GM19193 (cell line): ENCODE results near the gene MON1B.
A peak's percentile ranks its signal among the peaks of the same experiment; 100 is the strongest.

ENCODE experiments used
- POLR2A ChIP-seq: IDR thresholded peaks from 4 replicates; pipeline ENCODE4 v1.6.1; 2011; ENCODE audit not compliant: insufficient read depth, insufficient read length; ENCODE audit errors: extremely low read depth

The MON1B gene

GRCh38 chr16:77191259-77191969 lies 424 bp downstream of the MON1B start:
- no peak for TF ChIP-seq POLR2A

DNA sequence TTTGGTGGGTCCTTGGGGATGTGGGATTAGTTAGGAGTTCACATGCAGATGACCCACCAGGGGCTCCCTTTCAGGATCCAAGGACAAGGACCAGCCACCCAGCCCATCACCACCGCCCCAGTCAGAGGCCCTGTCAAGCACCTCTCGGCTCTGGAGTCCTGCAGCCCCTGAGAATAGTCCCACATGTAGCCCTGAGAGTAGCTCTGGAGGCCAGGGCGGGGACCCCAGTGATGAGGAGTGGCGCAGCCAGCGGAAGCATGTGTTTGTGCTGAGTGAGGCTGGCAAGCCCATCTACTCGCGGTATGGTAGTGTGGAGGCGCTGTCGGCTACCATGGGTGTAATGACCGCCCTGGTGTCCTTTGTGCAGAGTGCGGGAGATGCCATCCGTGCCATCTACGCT lies 2.4 kb downstream of the MON1B start:
- no peak for TF ChIP-seq POLR2A

GRCh38 chr16:77194295-77195231 lies 3.6 kb downstream of the MON1B start:
- TF ChIP-seq POLR2A: no peak

DNA sequence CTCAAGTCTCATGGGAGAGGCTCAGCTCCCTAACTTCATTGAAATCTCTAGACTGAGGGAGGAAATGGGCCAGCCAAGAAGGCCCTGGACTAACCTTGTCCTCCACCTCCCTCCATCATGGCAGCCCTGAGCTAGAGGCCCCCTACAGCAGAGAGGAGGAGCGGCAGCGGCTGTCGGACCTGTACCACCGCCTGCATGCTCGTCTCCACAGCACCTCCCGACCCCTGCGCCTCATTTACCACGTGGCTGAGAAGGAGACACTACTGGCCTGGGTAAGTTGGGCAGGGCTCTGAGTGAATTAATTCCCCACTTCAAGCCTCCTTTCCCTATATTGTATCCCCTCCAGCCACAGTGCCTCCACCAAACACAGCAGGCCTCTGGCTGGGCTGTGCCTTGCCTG lies 4.4 kb downstream of the MON1B start:
- TF ChIP-seq POLR2A: peak; percentile 28

- no peak for TF ChIP-seq POLR2A
Observed at GRCh38 chr16:77197747-77198146, 6.8 kb downstream of the MON1B start.

DNA sequence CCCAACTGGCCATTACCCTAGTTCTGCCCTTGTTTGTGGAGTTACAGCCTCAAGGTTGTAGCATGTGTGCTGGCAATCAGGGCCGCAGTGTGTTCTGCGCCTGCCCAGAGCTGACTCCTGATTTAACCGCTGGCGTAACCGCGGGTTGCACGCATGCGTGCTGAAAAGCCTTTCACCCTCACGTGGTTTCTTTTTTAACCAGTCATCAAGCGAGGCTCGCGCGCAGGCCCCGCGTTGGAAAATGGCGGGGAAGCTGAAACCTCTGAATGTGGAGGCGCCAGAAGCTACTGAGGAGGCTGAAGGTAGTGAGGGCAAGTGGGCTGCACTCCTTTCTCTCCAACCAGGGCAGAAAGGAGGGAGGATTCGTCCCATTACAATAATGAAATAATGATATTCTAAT lies 8.2 kb downstream of the MON1B start, which contains the start of gene SYCE1L:
TSS of gene SYCE1L (plus strand) at position 198 of the 400 bp plus-strand sequence. CDS start at position 242, 44 bp downstream.
- TF ChIP-seq POLR2A: no peak

- no peak for TF ChIP-seq POLR2A
Observed at GRCh38 chr16:77206533-77206932, 15.5 kb downstream of the MON1B start.

DNA sequence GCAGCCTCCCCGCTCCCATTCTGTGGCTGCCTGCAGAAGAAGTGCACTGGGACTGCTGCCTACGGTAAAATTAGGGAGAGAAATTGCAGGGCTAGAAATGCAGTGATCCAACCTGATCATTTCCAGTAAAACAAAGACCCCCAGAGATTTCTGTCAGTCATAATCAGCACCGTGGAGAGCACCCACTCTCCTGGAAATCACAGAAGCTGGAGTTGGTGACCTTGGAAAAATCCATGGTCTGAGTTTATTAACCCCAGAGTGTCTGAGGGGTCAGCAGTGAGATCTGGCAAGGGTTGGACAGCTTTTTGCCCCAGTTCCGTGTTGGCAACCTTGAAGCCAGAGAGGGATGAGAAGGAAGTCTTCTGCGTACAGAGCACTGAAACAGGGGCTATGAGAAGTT lies 16.0 kb downstream of the MON1B start:
- TF ChIP-seq POLR2A: no peak

GRCh38 chr16:77208382-77208781 lies 17.4 kb downstream of the MON1B start:
- no peak for TF ChIP-seq POLR2A

DNA sequence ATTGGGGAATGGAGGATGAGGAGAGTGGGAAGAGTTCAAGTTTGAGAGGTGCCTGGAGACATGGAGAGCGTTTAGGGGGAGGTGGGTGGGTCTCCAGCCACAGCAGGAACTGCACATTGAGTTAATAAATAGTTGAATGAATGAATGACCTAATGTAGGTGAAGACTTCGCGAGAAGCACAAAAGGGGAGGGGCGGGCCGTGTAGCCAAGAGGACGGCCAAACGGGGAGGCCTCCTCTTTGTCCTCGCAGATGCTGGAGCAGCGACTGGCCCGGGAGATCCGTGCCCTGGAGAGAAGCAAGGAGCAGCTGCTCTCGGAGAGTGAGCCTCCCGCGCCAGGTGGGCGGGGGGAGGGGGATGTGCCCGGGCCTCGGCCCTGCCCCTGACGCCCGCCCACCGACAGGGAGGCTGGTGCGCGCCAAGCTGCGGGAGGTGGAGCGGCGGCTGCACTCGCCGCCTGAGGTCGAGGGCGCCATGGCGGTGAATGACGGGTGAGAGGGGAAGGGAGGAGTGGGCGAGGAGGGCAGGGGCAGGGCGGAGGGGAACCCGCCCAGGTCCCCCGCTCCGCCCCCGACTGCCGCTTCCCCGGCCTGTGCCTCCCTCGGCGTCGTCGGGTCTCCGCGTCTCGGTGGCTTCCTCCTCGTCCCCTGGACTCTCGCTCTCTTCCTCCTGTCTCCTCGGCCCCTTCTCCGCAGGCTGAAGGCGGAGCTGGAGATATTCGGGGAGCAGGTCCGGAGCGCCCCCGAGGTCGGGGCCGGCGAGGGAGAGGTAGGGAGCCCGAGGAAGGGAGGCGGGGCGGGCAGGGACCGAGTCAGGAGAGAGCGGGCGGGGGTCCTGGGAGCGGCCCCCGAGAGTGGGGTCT lies 21.1 kb downstream of the MON1B start:
- TF ChIP-seq POLR2A: no peak

GRCh38 chr16:77212741-77213541 lies 22.0 kb downstream of the MON1B start:
- no peak for TF ChIP-seq POLR2A

GRCh38 chr16:77213542-77214106 lies 22.6 kb downstream of the MON1B start:
- TF ChIP-seq POLR2A: no peak

DNA sequence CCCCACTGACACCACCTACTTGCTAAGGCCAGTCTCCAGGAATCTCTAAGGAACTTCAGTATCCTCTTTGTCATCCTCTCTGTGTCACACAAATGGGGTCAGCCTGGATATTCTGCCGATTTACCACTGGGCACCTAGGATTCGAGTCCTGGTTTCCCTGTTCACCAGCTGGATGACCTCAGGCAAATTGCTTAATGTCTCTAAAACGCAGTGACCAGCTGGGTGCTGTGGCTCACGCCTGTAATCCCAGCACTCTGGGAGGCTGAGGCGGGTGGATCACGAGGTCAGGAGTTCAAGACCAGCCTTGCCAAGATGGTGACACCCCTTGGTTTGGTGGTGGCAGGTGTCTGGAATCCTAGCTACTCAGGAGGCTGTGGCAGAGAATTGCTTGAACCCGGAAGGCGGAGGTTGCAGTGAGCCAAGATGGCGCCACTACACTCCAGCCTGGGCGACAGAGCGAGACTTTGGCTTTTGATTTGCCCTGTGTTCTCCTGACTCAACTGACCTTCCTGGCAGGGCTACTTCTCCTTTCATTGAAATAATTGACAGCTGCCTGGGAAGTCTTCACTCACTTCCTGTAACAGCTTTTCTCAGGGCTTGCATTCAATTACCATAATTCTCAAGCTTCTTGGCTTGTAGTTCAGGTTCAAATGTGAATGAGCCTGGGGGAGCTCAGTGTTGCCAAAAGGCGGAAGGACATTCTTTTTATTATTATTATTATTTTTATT lies 23.6 kb downstream of the MON1B start:
- TF ChIP-seq POLR2A: no peak

GRCh38 chr16:77219437-77219836 lies 28.4 kb downstream of the MON1B start:
- no peak for TF ChIP-seq POLR2A

DNA sequence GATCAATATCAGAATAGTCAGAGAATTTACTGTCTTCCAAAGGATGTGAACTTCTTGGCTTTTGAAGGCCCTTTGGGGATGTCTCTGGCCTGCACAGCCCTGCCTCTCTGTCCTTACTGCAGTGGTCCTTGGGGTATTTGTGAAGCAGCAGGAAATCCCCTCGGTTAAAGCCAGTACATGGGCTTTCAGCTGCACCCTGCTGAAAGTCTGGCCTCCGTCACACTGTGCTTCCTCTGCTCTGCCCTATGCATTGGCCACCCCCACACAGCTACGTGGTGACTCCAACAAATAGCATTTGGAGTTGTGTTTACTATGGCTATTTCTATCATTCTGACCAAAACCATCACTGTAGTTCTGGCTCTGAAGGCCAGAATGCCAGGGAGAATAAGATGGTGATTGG lies 29.4 kb downstream of the MON1B start:
- no peak for TF ChIP-seq POLR2A
